GM21786 (cell line): ENCODE measurements around the gene ZFAND2A.
"Not testable (repeated sequence)": the region's sequence is repeated elsewhere in the genome, so short reads cannot be mapped to it uniquely, and the experiment has no call there.

Source experiments
- ATAC-seq: cut with Tn5 transposase; IDR thresholded peaks from one replicate; pipeline ENCODE4 v1.9.1; 2021; ENCODE audit not compliant: unreplicated experiment

ZFAND2A gene

GRCh38 chr7:1175967-1176851, 16.2 kb upstream of the ZFAND2A start:
- ATAC-seq = peak; percentile 71

- no peak for ATAC-seq
Measured at GRCh38 chr7:1175597-1175966, 15.6 kb upstream of the ZFAND2A start.

GRCh38 chr7:1174881-1175596, 15.0 kb upstream of the ZFAND2A start:
- ATAC-seq = no peak

- no peak for ATAC-seq
Measured at GRCh38 chr7:1174002-1174401, 14.0 kb upstream of the ZFAND2A start.

DNA sequence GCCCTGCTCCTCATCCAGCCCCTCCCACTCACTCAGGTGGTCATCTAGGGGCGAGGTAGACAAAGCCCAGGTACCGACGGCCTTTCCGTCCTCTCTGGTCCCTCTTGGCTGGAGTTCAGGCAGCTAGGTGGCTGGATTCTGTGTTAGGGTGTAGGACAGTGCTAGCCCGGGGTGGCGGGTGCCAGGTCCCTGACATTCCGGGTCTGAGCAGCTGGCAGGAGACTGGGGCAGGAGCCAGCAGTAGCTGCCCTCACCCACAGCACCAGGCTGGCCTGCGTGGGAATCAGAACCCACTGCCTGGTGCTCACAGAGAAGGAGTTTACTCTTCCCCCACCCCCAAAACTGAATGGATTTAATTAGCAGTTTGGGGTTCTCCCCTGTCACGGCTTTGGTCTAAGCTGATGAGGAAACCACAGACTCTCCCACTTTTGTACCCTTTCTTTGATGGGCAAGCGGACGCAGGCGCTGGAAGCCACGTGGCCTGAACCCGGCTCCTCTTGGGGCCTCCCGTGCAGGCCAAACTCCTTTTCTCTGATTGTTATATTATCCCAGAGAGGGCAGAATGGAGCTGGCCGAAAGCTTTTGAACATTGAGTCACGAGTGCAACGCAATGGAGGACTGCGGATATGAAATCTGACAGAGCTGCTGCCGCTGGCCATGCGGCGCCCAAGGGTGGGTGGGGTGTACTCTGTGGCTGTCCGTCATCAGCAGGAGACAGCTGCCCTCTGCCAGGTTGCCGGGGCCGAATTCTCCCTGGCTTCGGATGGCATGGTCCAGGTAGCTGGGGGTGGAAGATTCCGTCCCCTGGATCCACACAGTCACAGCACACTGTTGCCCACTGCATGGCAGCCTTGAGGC, 12.9 kb upstream of the ZFAND2A start:
- no peak for ATAC-seq

DNA sequence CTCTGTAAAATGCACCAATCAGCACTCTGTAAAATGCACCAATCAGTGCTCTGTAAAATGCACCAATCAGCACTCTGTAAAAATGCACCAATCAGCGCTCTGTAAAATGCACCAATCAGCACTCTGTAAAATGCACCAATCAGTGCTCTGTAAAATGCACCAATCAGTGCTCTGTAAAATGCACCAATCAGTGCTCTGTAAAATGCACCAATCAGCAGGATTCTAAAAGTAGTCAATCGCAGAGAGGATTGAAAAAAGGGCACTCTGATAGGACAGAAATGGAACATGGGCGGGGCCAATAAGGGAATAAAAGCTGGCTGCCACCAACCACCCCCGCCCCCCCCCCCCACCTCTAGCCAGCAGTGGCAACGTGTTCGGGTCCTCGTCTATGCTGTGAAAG, 11.5 kb upstream of the ZFAND2A start:
- ATAC-seq = not testable (repeated sequence)

DNA sequence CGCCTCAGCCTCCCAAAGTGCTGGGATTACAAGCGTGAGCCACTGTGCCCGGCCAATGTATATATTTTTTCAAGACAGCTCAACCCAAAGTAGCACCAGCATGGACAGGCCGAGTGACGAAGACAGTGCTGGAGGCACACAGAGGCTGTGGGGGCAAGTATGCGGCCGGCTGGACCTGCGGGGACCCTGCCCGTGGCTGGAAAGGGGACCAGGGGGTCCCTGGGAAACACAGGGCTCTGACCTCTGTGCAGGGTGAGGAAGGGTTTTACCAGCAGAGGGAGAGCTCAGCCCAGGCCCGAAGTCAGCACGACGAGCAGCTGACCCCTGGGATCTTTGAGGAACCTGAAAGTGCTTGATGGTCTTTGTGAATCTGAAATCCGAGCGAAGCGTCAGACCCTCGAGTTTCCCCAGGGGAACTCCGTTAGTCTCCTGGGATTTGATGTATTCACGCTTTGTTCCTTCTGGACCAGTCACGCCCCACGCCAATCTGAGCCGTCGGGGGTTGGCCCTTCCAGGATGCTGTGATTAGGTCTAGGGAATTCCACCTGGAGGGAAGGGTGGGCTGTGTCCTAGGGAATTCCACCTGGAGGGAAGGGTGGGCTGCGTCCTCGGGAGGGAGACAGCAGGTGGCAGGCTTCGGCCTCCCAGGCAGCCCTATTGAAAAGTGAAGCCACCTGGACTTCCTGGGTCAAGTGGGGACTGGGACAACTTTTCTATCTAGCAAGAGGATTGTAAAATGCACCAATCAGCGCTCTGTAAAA, 10.9 kb upstream of the ZFAND2A start:
- no peak for ATAC-seq

DNA sequence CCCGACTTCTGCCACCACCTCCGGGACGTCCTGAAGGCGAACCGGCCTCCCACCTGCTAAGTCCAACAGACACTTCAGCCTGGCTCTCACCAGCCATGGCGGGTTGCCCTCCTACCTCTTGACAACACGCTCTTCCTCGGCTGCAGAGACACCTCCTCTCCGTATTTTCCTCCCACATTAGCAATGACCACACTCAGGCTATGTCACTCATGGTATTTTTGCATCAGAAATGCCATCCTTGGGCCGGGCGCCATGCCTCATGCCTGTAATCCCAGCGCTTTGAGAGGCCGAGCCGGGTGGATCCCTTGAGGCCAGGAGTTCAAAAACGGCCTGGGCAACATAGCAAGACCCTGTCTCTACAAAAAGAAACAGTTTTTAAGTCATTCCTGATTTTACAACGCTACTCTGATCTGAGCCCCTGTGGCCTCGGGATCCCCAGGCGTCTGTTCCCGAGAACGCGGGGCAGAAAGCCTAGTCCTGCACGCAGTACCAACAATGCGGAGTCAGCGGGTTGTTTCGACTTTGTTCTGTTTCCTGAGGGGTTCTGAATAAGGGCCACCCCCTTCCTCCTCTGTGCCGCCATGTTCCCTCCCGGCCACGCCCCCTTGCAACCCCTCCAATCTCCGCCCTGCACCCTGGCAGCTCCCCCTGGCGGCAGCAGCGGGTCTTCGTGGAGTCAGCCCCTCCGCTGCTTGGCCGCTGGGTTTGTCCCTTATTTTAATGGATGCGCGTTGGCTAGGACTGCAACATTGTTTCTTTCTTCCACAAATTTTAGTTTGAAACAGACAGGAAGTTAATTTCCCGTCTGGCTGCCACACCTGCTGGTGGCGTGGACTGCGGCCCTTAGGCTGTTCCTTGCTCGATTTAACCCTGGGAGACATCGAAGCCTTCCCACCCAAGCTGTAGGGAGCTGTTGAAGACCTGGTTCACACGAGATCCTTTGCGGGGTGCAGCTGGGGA, 9.7 kb upstream of the ZFAND2A start:
- ATAC-seq = peak; percentile 82

GRCh38 chr7:1168422-1168821, 8.4 kb upstream of the ZFAND2A start:
- ATAC-seq = no peak

GRCh38 chr7:1164436-1164835, 4.4 kb upstream of the ZFAND2A start:
- no peak for ATAC-seq

DNA sequence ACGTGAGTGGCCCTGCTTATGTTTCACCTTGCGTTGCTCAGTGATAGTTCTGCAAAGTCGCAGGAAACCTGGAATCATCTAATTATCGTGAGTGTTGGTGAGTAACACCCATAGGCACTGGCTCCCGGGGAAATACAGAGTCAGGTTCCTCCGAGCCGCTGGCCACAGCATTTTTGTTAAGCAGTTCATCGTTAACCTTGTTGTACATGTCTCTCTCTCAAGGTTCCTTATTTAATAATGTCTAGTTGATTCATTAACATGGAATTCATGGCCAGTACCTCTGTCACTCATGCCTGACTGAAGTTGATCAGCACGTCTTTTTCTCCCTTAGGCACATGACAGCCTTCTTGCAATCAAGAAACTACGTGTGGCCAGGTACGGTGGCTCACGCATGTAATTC, 3.1 kb upstream of the ZFAND2A start:
- no peak for ATAC-seq

DNA sequence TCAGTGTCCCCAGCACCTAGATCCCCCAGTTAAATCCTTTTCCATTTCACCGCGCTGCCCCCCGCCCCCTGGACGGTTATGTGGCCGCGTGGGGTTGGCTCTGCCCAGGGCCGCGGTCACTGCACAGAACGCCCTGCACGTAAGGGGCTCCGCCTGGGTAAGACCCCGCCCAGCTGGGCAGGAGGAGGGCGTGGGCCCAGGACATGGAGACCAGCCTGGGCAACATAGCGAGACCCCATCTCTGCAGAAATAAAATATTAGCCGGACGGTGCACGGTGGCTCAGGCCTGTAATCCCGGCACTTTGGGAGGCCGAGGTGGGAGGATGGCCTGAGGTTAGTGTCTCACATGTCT, 650 bp upstream of the ZFAND2A start:
- ATAC-seq = no peak

DNA sequence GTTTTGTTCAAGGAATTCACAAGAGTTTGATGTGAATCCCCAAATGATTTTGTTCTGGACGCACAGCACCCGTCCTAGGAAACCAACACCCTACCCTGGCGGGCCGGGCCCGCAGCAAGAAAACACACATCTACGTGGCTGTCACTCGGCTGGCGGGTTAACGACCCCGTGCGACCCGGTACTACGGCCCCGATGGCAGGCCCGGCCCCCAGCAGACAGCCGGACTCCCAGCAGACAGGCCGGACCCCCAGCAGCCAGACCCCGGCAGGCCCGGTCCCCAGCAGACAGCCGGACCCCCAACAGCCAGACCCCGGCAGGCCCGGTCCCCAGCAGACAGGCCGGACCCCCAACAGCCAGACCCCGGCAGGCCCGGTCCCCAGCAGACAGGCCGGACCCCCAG, 765 bp downstream of the ZFAND2A start:
- ATAC-seq = not testable (repeated sequence)

DNA sequence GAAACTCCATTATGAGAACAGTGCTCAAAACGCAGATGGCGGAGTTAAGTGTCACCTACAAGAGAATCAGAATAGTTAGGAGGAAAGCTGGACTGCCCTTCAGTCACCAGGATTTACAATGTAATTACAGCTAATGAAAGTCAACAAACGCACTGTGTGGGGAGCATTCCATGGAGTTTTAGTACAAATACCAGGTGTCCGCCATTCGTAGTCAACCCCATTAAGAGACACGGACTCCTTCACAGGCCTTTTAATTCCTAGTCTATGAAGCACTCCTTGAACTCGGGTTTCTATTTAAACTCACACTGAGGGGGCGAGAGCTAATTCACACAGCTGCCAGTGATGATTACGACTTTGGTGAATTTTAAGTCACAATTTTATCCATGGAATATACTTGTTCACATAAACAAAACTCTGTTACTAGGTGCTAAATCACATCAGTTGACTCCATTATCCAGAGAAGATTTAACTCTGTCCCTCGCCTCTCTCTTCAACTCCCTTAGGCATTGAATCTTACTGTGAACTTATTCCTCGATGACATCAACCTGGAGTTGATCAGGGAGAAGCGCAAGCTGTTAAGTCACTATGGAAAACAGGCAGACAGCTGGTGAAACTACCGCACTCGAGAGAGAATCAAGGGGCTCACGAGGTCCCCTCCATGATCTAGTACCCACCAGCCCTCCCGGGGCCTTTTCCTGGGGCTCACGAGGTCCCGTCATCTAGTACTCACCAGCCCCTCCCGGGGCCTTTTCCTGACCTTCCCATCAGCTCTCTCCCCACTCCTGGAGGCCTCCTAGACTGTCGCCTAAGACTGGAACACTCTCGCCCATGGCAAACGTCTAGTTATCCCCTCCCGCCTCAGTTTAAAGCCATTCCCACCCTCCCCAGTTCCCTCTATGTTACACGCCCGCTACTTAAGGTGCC, 1.5 kb downstream of the ZFAND2A start:
- no peak for ATAC-seq

- no peak for ATAC-seq
Measured at GRCh38 chr7:1156782-1157535, 3.0 kb downstream of the ZFAND2A start.

DNA sequence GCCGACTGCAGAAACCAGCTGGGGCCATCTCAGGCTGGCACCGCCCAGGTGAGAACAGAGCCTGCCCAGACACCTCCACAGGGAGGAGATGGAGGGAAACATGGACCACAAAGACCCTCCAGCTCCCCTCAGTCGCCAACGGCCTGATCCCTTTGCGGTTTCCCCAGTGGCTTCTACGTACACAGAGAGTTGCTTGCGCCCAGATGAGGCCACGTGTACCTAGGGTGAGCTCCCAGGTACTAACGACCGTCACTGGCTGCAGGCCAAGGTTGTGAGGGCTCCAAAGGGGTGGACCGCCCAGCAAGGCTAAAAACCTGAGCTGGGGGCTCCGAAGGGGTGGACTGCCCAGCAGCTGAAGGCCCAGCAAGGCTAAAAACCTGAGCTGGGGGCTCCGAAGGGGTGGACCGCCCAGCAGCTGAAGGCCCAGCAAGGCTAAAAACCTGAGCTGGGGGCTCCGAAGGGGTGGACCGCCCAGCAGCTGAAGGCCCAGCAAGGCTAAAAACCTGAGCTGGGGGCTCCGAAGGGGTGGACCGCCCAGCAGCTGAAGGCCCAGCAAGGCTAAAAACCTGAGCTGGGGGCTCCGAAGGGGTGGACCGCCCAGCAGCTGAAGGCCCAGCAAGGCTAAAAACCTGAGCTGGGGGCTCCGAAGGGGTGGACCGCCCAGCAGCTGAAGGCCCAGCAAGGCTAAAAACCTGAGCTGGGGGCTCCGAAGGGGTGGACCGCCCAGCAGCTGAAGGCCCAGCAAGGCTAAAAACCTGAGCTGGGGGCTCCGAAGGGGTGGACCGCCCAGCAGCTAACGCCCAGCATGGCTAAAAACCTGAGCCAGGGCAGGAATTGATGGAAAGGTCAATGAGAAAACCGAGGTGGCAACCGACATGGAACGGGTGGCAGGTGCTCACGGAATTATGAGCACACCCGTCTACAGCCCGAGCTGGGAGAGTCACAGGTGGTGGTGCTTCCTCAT, 3.9 kb downstream of the ZFAND2A start:
- not testable (repeated sequence) for ATAC-seq
